NCI-H1048 (cell line): ENCODE data around the gene CNTN5.
A peak's percentile ranks its signal among the peaks of the same experiment; 100 is the strongest.

ENCODE experiments used
- DNase-seq: peaks from one replicate; lab custom pipeline; 2025; lab: John Stamatoyannopoulos, UW

CNTN5 gene

DNA sequence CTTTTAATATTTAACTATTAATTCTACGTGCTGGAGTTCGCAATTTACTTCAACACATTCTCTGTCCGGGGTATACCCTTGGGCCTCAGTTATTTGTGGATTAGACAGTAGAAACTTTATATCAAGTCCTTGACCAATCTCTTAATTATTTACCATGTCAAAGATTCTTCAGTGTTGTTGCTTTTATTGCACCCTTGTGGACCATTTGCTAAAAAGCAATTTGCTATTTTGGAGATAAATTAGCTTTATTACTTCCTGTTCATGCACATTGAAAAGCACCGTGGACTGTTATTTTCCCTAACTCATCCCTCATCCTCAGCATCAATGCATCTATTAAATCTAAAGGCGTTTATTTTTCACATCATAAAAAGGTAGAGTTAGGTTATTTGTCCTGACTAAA, 609.9 kb downstream of the CNTN5 start:
- DNase-seq, result no peak

DNA sequence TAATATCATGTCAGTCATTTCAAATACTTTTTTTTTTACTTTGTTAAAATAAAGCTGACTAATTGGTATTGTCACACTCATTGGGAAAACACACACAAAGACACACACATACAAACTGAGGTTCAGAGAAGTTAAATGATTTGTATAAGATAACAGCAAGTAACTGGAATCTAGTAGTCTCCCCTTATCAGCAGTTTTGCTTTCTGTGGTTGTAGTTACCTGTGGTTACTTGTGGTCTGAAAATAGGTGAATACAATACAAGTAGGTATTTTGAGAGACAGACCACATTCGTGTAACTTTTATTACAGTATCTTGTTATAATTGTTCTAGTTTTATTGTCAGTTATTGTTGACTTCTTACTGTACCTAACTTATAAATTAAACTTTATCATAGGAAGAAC, 610.9 kb downstream of the CNTN5 start:
- DNase-seq, result no peak

DNA sequence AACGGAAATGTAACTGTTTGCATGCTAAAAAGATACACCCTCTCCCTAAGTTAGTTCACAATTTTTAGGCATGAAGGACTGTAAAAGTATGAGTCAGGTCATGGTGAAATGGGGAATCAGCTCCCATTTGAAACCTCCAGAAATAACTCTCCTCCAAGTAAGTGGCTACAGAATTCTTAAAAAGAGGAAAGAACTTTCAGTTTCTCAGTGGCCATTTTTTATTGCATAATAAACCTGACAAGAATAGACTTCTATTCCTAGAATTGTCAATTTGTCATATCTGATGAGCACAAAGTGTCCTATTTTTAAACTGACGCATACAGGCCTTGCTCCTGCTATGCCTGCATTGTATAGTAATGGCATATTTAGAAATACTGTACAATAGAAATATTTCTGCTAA, 612.2 kb downstream of the CNTN5 start:
- no peak for DNase-seq

DNA sequence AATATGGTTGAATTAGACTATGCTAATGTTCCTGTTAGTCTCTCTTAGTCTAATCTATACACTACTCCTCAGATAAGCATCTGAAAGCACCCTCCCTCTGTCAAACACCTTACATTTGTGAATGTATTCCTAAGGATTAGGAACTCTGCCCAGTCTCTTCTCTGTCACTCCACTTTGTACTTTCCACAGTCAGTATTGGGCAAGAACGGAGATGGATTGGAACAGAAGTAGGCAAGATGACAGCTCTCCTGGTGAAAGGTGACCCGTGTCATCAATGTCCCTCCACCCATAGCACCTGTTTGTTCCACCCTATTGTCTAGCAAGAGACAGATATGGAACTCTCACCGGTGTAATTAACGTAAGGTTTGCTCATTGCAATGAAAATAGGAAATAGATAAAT, 613.8 kb downstream of the CNTN5 start:
- no peak for DNase-seq

DNA sequence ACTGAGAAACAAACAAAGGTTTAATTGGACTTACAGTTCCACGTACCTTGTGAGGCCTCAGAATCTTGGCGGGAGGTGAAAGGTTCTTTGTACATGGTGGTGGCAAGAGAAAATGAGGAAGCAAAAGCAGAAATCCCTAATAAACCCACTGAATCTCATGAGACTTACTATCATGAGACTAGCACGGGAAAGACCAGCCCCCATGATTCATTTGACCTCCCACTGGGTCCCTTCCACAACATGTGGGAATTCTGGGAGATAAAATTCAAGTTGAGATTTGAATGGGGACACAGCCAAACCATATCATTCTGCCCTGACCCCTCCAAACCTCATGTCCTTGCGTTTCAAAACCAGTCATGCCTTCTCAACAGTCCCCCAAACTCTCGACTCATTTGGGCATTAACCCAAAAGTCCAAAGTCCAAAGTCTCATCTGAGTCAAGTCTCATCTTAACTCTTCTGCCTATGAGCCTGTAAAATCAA, 617.4 kb downstream of the CNTN5 start:
- DNase-seq, result no peak

DNA sequence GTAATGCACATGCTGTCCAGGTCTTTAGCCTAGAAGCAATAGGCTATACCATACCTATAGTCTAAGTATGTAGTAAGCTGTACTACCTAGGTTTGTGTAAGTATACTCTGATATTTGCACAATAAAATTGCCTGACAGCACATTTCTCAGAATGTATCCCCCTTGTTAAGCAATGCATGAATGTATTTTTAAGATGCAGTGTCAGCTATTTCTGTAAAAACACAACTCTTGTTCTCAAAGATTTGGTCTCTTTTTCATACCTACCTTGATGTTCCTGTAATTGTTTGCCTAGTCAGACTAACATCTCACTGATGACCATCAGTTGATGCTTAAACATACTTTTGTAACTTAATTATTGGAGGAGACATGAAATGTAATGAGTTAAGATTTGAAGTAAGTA, 619.9 kb downstream of the CNTN5 start:
- no peak for DNase-seq

DNA sequence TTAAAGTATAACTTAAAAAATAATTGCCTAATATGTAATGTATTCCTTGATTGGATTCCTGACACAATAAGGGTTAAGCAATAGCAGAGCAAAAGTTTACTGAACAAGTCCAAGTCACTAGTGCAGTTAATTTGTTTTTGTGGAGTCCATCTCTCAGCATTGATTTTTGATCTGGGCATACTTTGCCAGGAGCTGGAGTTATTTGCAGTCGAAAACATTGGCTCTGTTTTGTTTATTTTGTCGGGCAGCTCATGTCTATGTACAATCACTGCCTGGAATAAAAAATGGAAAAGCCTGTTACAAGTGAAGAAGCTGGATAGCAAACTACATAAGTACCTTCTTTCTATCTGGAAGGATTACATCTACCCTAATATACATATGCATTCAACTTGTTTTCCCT, 625.2 kb downstream of the CNTN5 start:
- no peak for DNase-seq

DNA sequence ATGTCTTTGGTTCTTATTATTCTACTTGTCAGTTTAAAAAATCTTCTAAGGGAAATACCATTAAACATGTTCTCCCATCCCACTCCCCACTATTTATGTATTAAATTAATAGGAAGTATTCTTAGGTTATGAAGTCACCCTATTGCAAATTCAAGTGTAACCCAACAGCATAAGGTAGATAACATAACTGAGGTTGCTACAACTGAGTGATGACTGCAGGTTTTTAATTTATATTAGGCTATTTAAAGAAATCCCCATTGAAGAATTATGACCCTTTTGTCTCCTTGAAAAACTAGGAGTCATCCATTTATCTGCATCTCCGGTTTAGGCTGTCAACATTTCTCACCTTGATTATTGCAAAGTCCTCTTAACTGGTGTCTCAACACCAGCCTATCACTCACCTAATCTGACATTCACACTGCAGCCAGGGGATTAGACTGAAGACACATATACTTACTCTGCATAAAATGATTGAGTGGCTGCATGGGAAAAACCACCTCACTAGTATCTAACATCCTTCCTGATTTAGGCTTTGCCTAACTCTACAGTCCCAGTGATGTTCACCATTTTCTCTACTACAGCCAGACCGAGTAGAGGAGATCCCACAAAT, 649.4 kb downstream of the CNTN5 start:
- DNase-seq, result no peak

DNA sequence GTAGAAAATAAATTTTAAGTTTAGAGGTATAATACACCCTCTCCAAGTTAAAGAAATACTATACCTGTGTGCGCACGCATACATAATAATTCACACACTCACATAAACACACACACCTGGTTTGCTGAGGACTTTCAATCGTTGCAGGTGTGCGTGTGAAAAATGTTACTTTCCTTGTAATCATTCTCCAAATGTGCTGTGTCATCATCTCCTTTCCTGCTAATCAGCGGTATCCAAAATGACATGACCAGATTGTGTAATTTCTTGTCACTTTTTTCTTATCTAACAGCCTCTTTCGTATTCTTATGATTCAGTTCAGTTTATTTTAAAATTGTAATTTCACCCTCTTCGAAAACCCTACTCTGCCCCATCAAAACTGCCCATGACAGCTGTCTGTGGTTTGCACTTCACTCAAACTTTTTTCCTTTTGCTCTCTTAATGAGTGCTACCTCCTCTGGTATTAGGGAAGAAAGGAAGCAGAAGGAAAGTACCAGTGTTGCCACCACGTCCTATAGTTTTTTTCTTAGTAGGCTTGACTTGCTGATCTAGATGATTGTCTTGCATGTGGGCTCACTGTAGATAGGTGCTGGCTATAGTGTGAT, 651.2 kb downstream of the CNTN5 start:
- DNase-seq, result no peak

DNA sequence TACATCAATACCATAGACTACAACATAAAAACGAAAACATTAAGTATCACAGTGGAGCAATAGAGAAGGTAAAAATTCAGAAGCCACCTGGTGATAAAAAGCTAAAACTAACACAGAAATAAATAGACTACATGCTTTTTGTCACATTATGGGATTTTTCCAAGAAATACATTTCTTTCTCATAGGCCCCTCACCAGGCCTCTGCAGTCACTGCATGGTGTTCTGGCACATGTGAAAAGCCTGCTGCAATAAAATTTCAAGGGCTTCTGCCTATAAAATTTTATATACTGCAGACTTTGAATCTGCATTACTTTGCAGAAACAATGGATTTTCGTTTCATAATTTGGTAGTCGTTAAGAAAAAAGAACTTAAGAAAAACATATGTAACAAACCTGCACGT, 655.5 kb downstream of the CNTN5 start:
- no peak for DNase-seq

DNA sequence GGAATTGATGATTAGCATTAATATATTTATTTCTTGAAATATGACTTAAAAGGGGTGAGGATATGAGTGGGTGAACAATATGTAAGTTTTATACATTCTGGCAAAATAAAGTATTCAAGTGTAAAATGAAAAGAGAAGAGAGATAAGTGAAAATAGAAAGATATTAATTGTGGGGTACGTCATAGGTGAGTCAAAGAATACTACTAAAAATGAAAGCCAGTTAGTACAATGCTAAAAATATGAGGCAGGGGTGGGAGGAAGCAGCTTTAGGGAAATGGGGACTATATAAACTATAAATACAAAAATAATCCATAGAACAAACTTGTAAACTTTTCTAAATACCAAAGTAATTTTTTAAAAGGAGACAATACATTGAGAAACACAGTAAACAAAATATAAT, 661.4 kb downstream of the CNTN5 start:
- DNase-seq, result no peak

DNA sequence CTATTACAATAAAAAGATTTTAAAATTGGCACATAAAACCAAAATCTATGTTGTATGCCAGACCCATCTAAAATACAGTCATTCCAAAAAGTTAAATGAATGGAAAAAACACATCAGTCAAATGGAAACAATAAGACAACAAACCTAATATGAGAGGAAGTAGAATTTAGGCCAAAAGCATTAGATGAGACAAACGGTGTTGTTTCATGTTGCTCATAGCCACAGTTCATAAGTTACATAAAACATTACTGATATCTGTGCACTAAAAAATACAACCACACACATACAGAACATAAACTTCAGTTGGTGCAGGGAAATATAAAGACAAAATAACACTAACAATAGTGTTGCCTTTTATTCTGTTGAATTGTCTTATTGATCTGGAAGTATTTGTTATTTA, 661.9 kb downstream of the CNTN5 start:
- no peak for DNase-seq

DNA sequence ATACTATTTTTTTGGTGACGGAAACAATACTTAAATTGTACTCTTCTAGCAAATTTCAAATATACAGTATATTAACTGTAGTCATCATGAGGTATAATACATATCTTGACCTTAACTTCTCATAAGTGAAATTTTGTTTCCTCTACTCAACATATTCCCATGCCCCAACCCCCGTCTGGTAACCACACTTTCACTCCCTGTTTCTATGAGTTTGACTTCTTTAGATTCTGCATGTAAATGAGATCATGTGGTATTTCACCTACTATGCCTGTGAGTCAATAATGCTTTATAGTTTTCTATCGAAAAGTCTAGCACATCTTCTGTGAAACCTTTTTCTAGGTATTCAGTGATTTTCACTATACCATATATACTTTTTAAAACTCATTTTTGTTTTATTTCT, 663.2 kb downstream of the CNTN5 start:
- no peak for DNase-seq

DNA sequence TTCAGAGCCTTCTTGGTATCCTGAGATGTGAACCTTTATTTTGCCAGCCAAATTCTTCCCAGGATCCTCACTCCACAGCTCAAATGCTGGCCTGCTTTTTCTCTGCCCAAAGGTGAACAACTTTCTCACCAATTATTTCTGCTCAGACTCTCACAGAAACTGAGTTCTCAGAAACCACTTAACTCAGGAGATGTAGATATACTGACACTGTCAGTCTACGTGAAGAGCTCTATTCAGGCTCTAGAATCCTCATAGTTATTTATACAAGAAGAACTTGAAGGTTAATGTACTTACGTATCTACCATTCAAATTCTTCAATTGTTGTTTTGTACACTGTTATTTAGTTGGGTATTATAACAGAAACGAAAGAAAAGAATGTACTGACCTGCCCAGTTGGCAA, 666.1 kb downstream of the CNTN5 start:
- DNase-seq, result no peak

DNA sequence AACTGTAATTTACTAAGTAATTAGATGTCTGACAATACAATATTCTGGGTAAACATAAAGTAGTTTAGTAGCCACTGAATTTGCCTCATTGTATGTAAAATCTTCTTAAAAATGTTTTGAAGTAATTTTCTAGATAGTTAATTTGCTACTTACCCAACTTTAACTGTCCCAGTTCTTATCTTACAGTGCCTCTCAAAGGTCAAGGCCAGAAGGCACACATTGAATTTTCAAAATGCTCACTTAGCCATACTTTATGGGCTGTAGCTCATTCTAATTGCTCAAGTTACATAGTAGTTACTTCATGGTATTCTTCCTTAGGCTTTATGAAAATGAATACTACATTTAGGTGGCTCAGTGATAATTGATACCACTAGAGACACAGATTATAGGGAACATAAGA, 666.6 kb downstream of the CNTN5 start:
- DNase-seq, result no peak

DNA sequence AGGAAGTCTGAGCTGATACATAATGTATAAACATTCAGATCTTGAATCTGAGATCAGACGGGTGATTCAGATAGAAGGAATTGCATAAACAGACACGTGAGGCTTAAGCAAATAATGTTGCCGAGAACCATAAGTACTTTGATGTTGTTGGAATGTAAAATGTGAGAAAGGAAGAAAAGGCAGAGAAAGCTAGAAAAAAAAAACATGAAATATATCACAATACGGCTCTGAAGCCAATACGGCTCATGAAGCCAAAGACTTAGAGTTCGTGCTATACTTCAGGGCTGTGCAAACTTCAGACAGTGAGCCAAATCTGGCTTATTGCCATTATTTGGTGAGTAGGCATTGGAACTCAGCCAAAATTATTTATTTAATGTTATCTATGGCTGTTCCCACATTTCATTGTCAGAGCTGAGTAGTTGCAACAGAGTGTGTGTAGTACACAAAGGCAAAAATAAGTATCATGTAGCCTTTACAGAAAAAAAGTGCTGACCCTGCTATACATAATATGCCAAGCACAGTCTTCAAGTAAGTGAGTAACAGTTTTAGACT, 673.3 kb downstream of the CNTN5 start:
- peak; percentile 29 for DNase-seq

DNA sequence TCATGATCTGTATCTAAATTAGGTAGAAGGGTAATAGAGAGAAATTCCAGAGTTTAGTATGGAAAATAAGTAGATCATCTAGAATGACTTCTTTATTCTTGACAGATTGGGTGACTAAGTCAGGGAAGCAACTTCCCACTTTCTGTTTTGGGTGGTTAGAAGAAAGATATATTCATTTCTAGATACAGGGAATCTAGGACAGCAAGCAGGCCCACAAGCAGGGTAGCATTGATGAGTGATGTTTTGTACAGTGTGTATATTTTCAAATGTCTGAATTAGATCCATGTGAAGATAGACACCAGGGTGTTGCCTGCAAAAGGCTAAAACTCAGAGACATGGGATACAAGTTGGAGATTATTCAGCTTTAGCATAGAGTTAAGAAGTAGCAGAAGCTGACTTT, 674.4 kb downstream of the CNTN5 start:
- no peak for DNase-seq

DNA sequence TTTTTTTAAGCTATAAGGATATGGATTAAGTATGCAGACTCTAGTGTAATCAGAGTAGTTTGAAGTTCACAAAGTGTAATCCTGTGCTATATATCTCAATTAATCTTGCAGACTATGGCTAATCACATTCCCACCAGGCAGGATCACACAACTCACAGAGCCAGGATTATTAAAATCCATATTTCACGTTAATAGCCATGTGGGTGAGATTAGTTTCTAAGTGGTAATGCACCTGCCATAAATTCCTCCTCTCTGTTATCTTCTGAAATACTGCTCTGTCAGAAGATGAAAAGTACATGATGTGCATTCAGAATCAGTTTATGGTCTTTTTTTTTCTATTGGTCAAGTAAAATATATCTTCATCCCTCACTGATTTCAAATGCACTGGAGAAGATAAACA, 686.1 kb downstream of the CNTN5 start:
- DNase-seq, result no peak

DNA sequence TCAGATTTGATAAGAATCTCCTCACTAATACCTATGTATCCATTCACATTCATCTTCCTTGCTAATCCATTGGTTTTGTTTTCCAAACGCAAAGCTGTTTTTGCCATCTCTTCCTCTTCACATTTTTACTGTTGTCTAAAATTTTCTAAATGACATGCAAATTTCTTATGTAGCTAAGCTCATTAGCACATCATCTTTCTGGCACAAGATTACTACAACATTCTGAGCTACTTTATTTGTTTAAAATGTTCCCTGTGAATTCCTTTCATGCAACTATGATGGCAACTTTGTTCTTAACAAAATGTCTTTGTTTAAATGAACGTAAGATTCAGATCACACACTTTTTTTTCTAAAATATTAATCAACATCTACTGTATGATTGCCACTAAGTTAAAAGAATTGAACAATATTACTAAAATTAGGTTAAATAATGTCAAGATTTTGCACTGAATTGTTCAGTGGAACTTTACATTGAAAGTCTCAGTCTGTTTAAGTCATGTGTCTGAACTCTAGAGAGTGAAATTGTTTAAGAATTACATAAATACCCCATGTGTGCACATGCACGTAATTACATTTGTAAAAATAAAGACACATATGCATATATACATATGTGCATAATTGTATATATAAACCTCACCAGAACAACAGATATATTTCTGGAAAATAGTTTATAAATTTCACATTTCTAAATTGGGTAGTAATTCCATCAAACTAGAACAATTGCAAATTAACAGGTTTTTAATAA, 688.4 kb downstream of the CNTN5 start:
- no peak for DNase-seq

DNA sequence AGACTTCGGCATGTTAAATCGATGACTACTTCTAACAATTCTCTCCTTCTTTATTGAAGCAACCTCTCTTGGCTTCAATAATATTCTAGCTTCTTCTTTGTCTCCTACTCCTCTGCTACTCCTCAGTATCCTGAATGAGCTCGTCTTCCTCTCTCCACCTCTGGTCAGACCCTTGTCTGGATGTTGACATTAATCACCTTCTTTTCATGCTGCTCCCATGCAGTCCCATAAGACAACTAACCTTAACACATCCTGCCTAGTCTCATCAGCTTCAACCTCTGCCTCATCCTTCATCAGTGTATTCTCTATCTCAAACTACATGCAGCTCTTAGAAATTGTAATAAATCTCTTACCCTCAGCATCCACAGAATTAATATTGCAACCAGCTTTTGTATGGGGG, 695.6 kb downstream of the CNTN5 start:
- no peak for DNase-seq

DNA sequence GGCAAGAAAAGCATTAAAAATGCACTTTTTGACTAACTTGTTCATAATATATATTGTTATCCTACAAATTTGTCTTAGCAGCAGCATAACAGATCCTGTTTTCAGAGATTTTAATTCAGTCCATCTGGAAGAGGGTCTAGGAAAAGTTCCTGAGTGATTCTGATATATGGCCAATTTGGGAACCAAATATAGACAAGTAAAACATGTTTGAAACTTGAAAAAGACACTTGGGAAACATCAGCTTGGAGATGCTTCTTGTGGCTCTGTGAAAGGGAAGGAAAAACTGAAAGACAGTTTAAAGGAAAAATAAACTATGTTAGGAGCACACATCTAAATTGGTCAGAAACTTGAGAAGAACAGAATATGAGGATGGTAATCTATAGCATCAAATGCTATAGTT, 697.5 kb downstream of the CNTN5 start:
- DNase-seq, result no peak

DNA sequence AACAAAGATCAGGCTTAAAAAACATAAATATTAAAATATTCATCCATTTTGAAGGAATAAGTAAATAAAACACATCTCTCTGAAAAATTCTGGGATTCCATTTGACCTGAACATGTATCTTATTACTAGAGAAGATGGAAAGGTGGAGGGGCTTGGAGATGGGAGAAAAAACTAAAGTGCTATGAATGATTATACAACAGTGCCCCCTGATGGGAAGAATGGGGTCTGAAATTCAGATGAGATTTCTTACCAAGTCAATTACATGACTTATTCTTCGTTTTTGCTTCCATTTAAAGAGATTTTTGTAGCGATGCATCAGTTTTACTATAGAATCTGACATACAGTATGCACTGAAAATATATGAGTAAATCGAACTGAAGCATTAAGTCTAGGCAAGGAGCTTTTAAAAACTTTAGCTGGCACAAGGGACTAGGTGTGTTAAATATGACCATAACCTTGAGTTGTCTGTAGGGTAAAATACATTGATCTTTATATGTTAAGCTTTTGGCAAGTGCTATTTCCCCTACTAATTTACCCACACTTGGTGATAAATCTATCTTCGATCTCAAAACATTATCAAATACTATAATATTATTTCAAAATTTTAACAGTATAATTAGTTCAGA, 718.8 kb downstream of the CNTN5 start:
- no peak for DNase-seq

DNA sequence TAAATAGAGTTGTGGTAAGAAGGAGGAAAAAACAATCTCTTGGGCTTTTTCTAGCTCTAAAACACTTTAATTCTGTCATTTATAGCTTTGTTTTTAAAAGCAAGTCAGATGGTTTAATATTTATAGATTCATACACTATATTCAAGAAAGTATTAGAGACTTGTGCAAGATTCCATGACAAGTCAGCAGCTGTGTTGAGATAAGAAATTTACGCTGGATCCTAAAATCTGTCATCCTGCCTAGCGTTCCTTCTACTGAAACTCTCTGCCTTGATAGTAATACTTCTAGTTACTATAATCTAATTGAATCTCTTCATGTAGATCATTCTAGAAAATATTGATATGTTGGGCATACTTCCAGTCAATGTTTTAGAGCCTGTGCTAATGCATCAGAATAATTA, 721.8 kb downstream of the CNTN5 start:
- no peak for DNase-seq
